ENCODE measurements around the gene FEZF2.

Gene FEZF2

DNA sequence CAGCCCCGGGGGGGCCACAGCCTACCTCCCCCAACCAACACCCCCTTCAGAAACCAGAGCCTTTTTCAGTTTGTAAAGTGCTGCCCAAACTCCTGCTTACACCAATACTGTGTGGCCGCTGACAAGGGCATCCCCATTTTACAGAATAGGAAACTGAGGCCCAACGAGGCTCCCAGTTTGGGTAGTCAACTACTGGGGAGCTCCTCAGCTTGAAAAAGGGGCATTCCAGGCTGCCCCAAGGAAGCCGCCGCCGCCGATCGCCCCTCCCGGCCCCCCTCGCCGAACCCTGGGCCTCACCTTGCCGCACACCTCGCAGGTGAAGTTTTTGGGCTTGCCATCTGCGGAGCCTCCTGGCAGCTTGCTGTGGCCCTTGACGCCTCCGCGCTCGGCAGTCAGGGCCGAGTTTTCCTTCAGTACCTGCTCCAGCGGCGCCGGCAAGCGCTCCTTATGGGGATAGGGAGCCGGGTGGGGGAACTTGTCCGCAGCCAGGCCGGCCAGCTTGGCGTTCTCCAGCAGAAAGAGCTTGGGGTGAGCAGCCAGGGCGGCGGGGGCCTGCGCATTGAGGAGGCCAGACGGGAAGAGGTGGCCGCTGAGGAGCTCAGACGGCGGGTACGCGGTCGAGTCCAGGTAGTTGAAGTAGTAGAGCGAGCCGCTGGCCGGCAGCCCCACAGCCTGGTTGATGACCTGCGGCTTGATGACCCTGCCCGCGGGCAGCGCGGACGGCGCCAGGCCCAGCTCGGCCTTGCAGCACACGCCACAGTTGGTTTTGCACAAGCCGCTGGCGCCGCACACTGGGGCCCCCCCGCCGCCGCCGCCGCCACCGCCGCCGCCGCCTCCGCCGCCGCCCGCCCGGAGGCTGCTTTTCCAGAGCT, 1.4 kb downstream of the FEZF2 start:
- Histone ChIP-seq H3K79me2 (ENCODE audit: control insufficient read depth, low read length) (no peaks in the 10 kb centered on the region), H3K27ac (ENCODE audit: low read depth, low read length) (no peak overlapping the region), H3K4me1 (ENCODE audit: control insufficient read depth, low read length) (no peaks in the 10 kb centered on the region), H3K9me2 (replicated peaks; ENCODE audit: control insufficient read depth, low read length) (no peaks in the 10 kb centered on the region), H3F3A (ENCODE audit: control insufficient read depth, insufficient read depth) (no peaks in the 10 kb centered on the region), H3K4me2 (ENCODE audit: low read length) (no peak overlapping the region), H3K9me3 (ENCODE audit: control insufficient read depth, insufficient read depth, low read length) (no peaks in the 10 kb centered on the region; the same call in 1 of the 2 replicates), H3K36me3 (ENCODE audit: control insufficient read depth, low read length) (no peaks in the 10 kb centered on the region), H4K20me1 (ENCODE audit: control insufficient read depth, insufficient read depth, low read depth, low read length) (no peaks in the 10 kb centered on the region), H3K27me3 (ENCODE audit: control insufficient read depth, low read length) (peaks cover 28% of the 10 kb centered on the region), H3K4me3 (ENCODE audit: low read length) (no peak overlapping the region)
- TF ChIP-seq EZH2phosphoT487 (IDR thresholded peaks at IDR 0.05; ENCODE audit: borderline replicate concordance, low read length) (no peak), CTCF (IDR thresholded peaks at IDR 0.05; ENCODE audit: low read depth, low read length, poor library complexity, severe bottlenecking) (no peak)

DNA sequence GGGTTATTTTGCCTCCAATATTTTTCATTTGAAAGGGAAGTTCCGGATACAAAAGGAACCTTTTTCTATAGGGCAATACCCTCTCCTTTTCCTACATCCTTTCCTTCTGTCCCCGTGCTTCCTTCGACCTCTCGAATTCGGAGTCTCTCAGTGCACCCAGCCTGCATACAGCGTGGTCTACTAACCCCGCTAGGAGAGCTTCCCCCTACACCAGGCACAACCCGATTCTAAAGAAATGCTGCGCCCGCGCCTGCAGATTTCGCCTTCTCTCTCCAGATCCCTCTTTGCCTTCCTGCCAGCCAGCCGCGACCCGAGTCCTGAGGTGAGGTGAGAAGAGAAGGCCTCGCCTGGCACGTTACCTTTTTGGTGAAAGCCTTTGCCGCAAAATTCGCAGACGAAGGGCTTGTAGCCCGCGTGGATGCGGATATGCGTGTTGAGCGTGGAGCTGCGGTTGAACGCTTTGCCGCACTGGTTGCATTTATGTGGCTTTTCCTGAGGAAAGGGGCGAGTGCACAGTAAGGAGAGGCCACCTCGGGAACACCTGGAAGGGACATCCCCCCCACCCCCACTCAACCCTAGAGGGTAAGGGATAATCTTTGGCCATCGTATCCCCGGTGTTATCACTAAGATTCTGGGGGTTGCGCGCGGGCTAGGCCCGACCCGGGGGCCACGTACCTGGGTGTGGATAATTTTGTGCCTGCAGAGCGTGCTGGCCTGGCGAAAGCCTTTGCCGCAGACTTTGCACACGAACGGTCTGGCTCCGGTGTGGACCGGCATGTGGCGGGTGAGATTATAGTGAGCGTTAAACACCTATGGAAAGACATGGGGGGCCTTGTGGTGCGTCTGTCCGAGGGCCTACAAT, 2.3 kb downstream of the FEZF2 start:
- Histone ChIP-seq H3K27me3 (ENCODE audit: control insufficient read depth, low read length) (peaks cover 36% of the 10 kb centered on the region), H3K79me2 (ENCODE audit: control insufficient read depth, low read length) (no peaks in the 10 kb centered on the region), H3K9me3 (ENCODE audit: control insufficient read depth, insufficient read depth, low read length) (no peaks in the 10 kb centered on the region; the same call in 1 of the 2 replicates), H3K4me2 (ENCODE audit: low read length) (no peak overlapping the region), H3K4me1 (ENCODE audit: control insufficient read depth, low read length) (no peaks in the 10 kb centered on the region), H3K36me3 (ENCODE audit: control insufficient read depth, low read length) (no peaks in the 10 kb centered on the region), H3K4me3 (ENCODE audit: low read length) (no peak overlapping the region), H3K9me2 (replicated peaks; ENCODE audit: control insufficient read depth, low read length) (no peaks in the 10 kb centered on the region), H3K27ac (ENCODE audit: low read depth, low read length) (no peak overlapping the region), H3F3A (ENCODE audit: control insufficient read depth, insufficient read depth) (no peaks in the 10 kb centered on the region), H4K20me1 (ENCODE audit: control insufficient read depth, insufficient read depth, low read depth, low read length) (no peaks in the 10 kb centered on the region)
- TF ChIP-seq EZH2phosphoT487 (IDR thresholded peaks at IDR 0.05; ENCODE audit: borderline replicate concordance, low read length): no peak
- no peak for TF ChIP-seq CTCF (IDR thresholded peaks at IDR 0.05; ENCODE audit: low read depth, low read length, poor library complexity, severe bottlenecking)

- no peaks in the 10 kb centered on the region for H4K20me1 ChIP-seq (ENCODE audit: control insufficient read depth, insufficient read depth, low read depth, low read length)
- no peaks in the 10 kb centered on the region for H3K9me2 ChIP-seq (replicated peaks; ENCODE audit: control insufficient read depth, low read length)
- no peak for TF ChIP-seq EZH2phosphoT487 (IDR thresholded peaks at IDR 0.05; ENCODE audit: borderline replicate concordance, low read length)
- TF ChIP-seq CTCF (IDR thresholded peaks at IDR 0.05; ENCODE audit: low read depth, low read length, poor library complexity, severe bottlenecking): no peak
- H3K27ac ChIP-seq (ENCODE audit: low read depth, low read length): no peak overlapping the region
- H3K4me1 ChIP-seq (ENCODE audit: control insufficient read depth, low read length): no peaks in the 10 kb centered on the region
- H3K36me3 ChIP-seq (ENCODE audit: control insufficient read depth, low read length): no peaks in the 10 kb centered on the region
- peaks cover 35% of the 10 kb centered on the region for H3K27me3 ChIP-seq (ENCODE audit: control insufficient read depth, low read length)
- H3K79me2 ChIP-seq (ENCODE audit: control insufficient read depth, low read length): no peaks in the 10 kb centered on the region
- no peaks in the 10 kb centered on the region for H3F3A ChIP-seq (ENCODE audit: control insufficient read depth, insufficient read depth)
- H3K4me3 ChIP-seq (ENCODE audit: low read length): no peak overlapping the region
- H3K9me3 ChIP-seq (ENCODE audit: control insufficient read depth, insufficient read depth, low read length): no peaks in the 10 kb centered on the region; the same call in 1 of the 2 replicates
- H3K4me2 ChIP-seq (ENCODE audit: low read length): no peak overlapping the region
Measured at GRCh38 chr3:62370112-62370857, 3.1 kb downstream of the FEZF2 start.
